ENCODE measurements around the gene TBL3. TPM values are rescaled to one million over a fixed set of nuclear protein-coding genes. Genes with fewer than 3 reads are reported as not detected.
A peak's percentile ranks its signal among the peaks of the same experiment; 100 is the strongest.

The TBL3 gene
- total and polyA plus RNA-seq, 2 of the 8 experiments (the other 6 are each of a cell fraction or from before 2014, with no cell fraction given) = 65.8 to 137 TPM

GRCh38 chr16:1964506-1965395, 7.1 kb upstream of the TBL3 start, which contains the start of gene RPS2 (continued):
- TF ChIP-seq TAF7 (optimal IDR thresholded peaks at IDR 0.05; ENCODE audit: borderline replicate concordance, low read depth, low read length) (peak; percentile 99), KDM4A (IDR thresholded peaks at IDR 0.05; ENCODE audit: low read depth, low read length, severe bottlenecking) (peak; percentile 85), KDM5A (IDR thresholded peaks at IDR 0.05; ENCODE audit: low read length) (peak; percentile 80), POLR2AphosphoS5 (IDR thresholded peaks at IDR 0.05; ENCODE audit: low read depth, low read length) (peak; percentile 100)

Data from H1 (cell line).